H9 (cell line): Measurements from ENCODE around the gene NNT. TPM values are rescaled to one million over a fixed set of nuclear protein-coding genes. Genes with fewer than 3 reads are reported as not detected.
"Not testable (repeated sequence)": the region's sequence is repeated elsewhere in the genome, so short reads cannot be mapped to it uniquely, and the experiment has no call there.

ENCODE experiments used
- DNase-seq: peaks from one replicate; pipeline ENCODE4 v3.0.0-alpha.2; 2017
- H2AFZ ChIP-seq: one replicate; pipeline ENCODE4 v1.6.1; 2013; ENCODE audit warnings: mild to moderate bottlenecking, low read length, control low read depth, moderate library complexity
- H2AK5ac ChIP-seq: 2 replicates; pipeline ENCODE4 v1.6.1; 2013; ENCODE audit warnings: low read length, control low read depth, mixed read lengths; ENCODE audit not compliant: insufficient read length
- H2BK120ac ChIP-seq: one replicate; pipeline ENCODE4 v1.6.1; 2013; ENCODE audit warnings: low read depth, mild to moderate bottlenecking, low read length, control low read depth, inconsistent platforms; ENCODE audit not compliant: poor library complexity, severe bottlenecking
- H2BK12ac ChIP-seq: 2 replicates; pipeline ENCODE4 v1.6.1; 2013; ENCODE audit warnings: low read length, control low read depth, mixed read lengths, low read depth; ENCODE audit not compliant: insufficient read length
- H2BK15ac ChIP-seq: 2 replicates; pipeline ENCODE4 v1.6.1; 2013; ENCODE audit warnings: low read depth, low read length, control low read depth
- H2BK20ac ChIP-seq: one replicate; pipeline ENCODE4 v1.6.1; 2013; ENCODE audit warnings: low read depth, mild to moderate bottlenecking, low read length, control low read depth, inconsistent platforms; ENCODE audit not compliant: poor library complexity, severe bottlenecking
- H2BK5ac ChIP-seq: 2 replicates; pipeline ENCODE4 v1.6.1; 2013; ENCODE audit warnings: low read length, control low read depth, mixed read lengths; ENCODE audit not compliant: insufficient read length
- H3K14ac ChIP-seq: 2 replicates; pipeline ENCODE4 v1.6.1; 2013; ENCODE audit warnings: low read length, control low read depth; ENCODE audit not compliant: insufficient read depth
- H3K18ac ChIP-seq: 2 replicates; pipeline ENCODE4 v1.6.1; 2013; ENCODE audit warnings: low read depth, mild to moderate bottlenecking, mixed read lengths, low read length, control low read depth; ENCODE audit not compliant: insufficient read length
- H3K23ac ChIP-seq: 2 replicates; pipeline ENCODE4 v1.6.1; 2013; ENCODE audit warnings: low read length, control low read depth, mixed read lengths, low read depth; ENCODE audit not compliant: insufficient read length
- H3K23me2 ChIP-seq: 2 replicates; pipeline ENCODE4 v1.6.1; 2013; ENCODE audit warnings: low read depth, mild to moderate bottlenecking, mixed read lengths, low read length, control low read depth; ENCODE audit not compliant: insufficient read length, poor library complexity, severe bottlenecking
- H3K27ac ChIP-seq: 2 replicates; pipeline ENCODE4 v1.5.1; 2013; ENCODE audit warnings: low read length, control low read depth, mixed read lengths, low read depth; ENCODE audit not compliant: insufficient read length
- H3K27me3 ChIP-seq: 2 replicates; pipeline ENCODE4 v1.6.1; 2013; ENCODE audit warnings: low read length, control low read depth, inconsistent platforms; ENCODE audit not compliant: insufficient read depth
- H3K4ac ChIP-seq: 2 replicates; pipeline ENCODE4 v1.6.1; 2013; ENCODE audit warnings: low read depth, mild to moderate bottlenecking, control low read depth, inconsistent platforms, low read length, moderate library complexity
- H3K4me1 ChIP-seq: 2 replicates; pipeline ENCODE4 v1.6.1; 2013; ENCODE audit warnings: low read length, control low read depth, inconsistent platforms; ENCODE audit not compliant: insufficient read depth
- H3K4me2 ChIP-seq: 2 replicates; pipeline ENCODE4 v1.6.1; 2013; ENCODE audit warnings: low read length, control low read depth, mixed read lengths; ENCODE audit not compliant: insufficient read length, insufficient read depth
- H3K56ac ChIP-seq: 2 replicates; pipeline ENCODE4 v1.6.1; 2013; ENCODE audit warnings: low read depth, mild to moderate bottlenecking, mixed read lengths, low read length, control low read depth; ENCODE audit not compliant: insufficient read length
- H3K79me1 ChIP-seq: 2 replicates; pipeline ENCODE4 v1.6.1; 2013; ENCODE audit warnings: low read depth, mild to moderate bottlenecking, moderate library complexity, low read length, control low read depth, inconsistent platforms; ENCODE audit not compliant: insufficient read depth, poor library complexity, severe bottlenecking
- H3K79me2 ChIP-seq: 2 replicates; pipeline ENCODE4 v1.6.1; 2013; ENCODE audit warnings: low read length, control low read depth, inconsistent platforms; ENCODE audit not compliant: insufficient read depth
- H3K9ac ChIP-seq: 2 replicates; pipeline ENCODE4 v1.6.1; 2013; ENCODE audit warnings: low read length, control low read depth, mixed read lengths; ENCODE audit not compliant: insufficient read length; ENCODE audit errors: extremely low read depth
- H3K9me3 ChIP-seq: one replicate; pipeline ENCODE4 v1.6.1; 2013; ENCODE audit warnings: low read depth, low read length, inconsistent platforms; ENCODE audit not compliant: control insufficient read depth
- H3T11ph ChIP-seq: one replicate; pipeline ENCODE4 v1.6.1; 2013; ENCODE audit warnings: mild to moderate bottlenecking, low read length, control low read depth, inconsistent platforms
- H4K20me1 ChIP-seq: one replicate; pipeline ENCODE4 v1.6.1; 2013; ENCODE audit not compliant: control insufficient read depth, insufficient read length, insufficient read depth
- H4K5ac ChIP-seq: 2 replicates; pipeline ENCODE4 v1.6.1; 2013; ENCODE audit warnings: low read depth, mild to moderate bottlenecking, mixed read lengths, low read length, control low read depth; ENCODE audit not compliant: insufficient read length
- H4K8ac ChIP-seq: replicated peaks from 2 replicates; pipeline ENCODE4 v1.6.1; 2013; ENCODE audit warnings: low read length, control low read depth, mixed read lengths, low read depth; ENCODE audit not compliant: insufficient read length
- H4K91ac ChIP-seq: 2 replicates; pipeline ENCODE4 v1.6.1; 2013; ENCODE audit warnings: low read depth, mild to moderate bottlenecking, moderate library complexity, mixed read lengths, low read length, control low read depth; ENCODE audit not compliant: insufficient read length
- H3K27ac Mint-ChIP-seq, 3 experiments: 2 replicates in 2 of 3; 3 replicates in 1 of 3; pipeline ENCODE4 v1.8.0; 2020 to 2021; ENCODE audit warnings: mixed read lengths in 3 of 3, mild to moderate bottlenecking in 1 of 3, moderate library complexity in 1 of 3
- H3K27me3 Mint-ChIP-seq: 2 replicates; pipeline ENCODE4 v1.8.0; 2021; ENCODE audit warnings: low read depth, mild to moderate bottlenecking, moderate library complexity, mixed read lengths
- H3K36me3 Mint-ChIP-seq, 3 experiments: 2 replicates in 2 of 3; 3 replicates in 1 of 3; pipeline ENCODE4 v1.8.0; 2020 to 2021; ENCODE audit warnings: low read depth in 3 of 3, mixed read lengths in 3 of 3; ENCODE audit not compliant: insufficient read depth in 1 of 3
- H3K4me1 Mint-ChIP-seq, 2 experiments: 2 replicates each; pipeline ENCODE4 v1.8.0; 2020; ENCODE audit warnings: mixed read lengths in 2 of 2
- H3K4me3 Mint-ChIP-seq, 2 experiments: 2 replicates in 1 of 2; 3 replicates in 1 of 2; pipeline ENCODE4 v1.8.0; 2020 to 2021; ENCODE audit warnings: mild to moderate bottlenecking in 2 of 2, mixed read lengths in 2 of 2, moderate library complexity in 1 of 2
- H3K9me3 Mint-ChIP-seq, 2 experiments: 2 replicates in 1 of 2; 3 replicates in 1 of 2; pipeline ENCODE4 v1.8.0; 2020; ENCODE audit warnings: mild to moderate bottlenecking in 2 of 2, mixed read lengths in 2 of 2, moderate library complexity in 1 of 2
- CTCF ChIP-seq: fragments of 200-600 bp; sonication (generic); conservative IDR thresholded peaks from 3 replicates; pipeline ENCODE4 v1.8.0; 2021; ENCODE audit warnings: antibody characterized with exemption, mild to moderate bottlenecking
- WGBS: extraction: QIAGEN DNeasy Blood & Tissue Kit; methylation state at CpG from one replicate; pipeline ENCODE4 v1.1.7; 2013; ENCODE audit warnings: missing lambda C conversion rate, low lambda C conversion rate, mixed read lengths; ENCODE audit not compliant: insufficient read length; ENCODE audit errors: extremely low coverage; 5-methylcytosine and 5-hydroxymethylcytosine counted together
- total RNA-seq: library from RNA; stranded (reverse); gene quantifications from 2 replicates; pipeline ENCODE4 v1.2.1, GENCODE V29; 2021

Gene NNT
- total RNA-seq, 1 experiment from 2014 or later = 27.6 TPM

DNA sequence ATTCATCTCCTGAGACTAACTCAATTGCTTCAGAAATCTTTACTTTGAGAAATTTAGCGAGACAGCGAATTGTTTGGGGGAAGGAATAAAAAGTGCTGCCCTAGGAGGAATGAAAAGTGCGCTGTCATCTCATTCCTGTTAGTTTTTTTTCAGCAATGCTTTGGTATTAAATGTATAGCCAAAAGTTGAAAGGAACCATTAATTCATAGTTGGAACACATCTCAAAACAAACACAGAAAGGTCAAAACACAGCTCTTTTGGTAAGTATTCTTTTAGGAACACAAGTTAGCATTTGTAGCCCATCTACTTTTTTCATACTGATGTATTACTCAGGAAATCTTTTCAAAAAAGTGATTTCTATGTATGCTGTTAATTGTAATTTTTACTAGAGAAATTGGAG, 109.1 kb downstream of the NNT start:
- H2BK12ac ChIP-seq = no peak overlapping the region
- H3K79me1 ChIP-seq = no peaks in the 10 kb centered on the region
- H2AK5ac ChIP-seq = no peak overlapping the region
- H3T11ph ChIP-seq = no peak overlapping the region
- H4K91ac ChIP-seq = no peak overlapping the region
- H3K18ac ChIP-seq = no peak overlapping the region
- H3K4me2 ChIP-seq = no peak overlapping the region
- H3K14ac ChIP-seq = no peak overlapping the region
- Mint-ChIP-seq H3K27ac (no peak overlapping the region), H3K4me3 (no peak overlapping the region), H3K9me3 (no peaks in the 10 kb centered on the region; a peak in 1 of 5 replicates), H3K4me1 (peaks cover 0 to 4% of the 10 kb centered on the region in 2 experiments; a peak in 1 of 4 replicates), H3K27me3 (no peaks in the 10 kb centered on the region; the same call in 1 of the 2 replicates), H3K36me3 (peaks cover 0 to 3% (median 0%) of the 10 kb centered on the region in 3 experiments; a peak in 1 of 7 replicates)
- H3K23ac ChIP-seq = no peak overlapping the region
- H4K20me1 ChIP-seq = no peaks in the 10 kb centered on the region
- H2AFZ ChIP-seq = no peak overlapping the region
- no peaks in the 10 kb centered on the region for H3K23me2 ChIP-seq
- no CpG with 5 or more reads among the region's 3 CpGs for WGBS
- no peaks in the 10 kb centered on the region for H3K79me2 ChIP-seq
- no peaks in the 10 kb centered on the region for H3K4me1 ChIP-seq
- no peaks in the 10 kb centered on the region for H3K27me3 ChIP-seq
- H3K4ac ChIP-seq = no peak overlapping the region
- no peak overlapping the region for H2BK120ac ChIP-seq
- TF ChIP-seq CTCF = no peak
- H2BK20ac ChIP-seq = no peak overlapping the region
- DNase-seq = no peak
- no peaks in the 10 kb centered on the region for H3K9me3 ChIP-seq
- no peak overlapping the region for H3K56ac ChIP-seq
- no peak overlapping the region for H2BK15ac ChIP-seq
- H4K8ac ChIP-seq = no peak overlapping the region
- H3K27ac ChIP-seq = no peak overlapping the region
- H3K9ac ChIP-seq = no peak overlapping the region
- no peak overlapping the region for H4K5ac ChIP-seq
- no peak overlapping the region for H2BK5ac ChIP-seq

DNA sequence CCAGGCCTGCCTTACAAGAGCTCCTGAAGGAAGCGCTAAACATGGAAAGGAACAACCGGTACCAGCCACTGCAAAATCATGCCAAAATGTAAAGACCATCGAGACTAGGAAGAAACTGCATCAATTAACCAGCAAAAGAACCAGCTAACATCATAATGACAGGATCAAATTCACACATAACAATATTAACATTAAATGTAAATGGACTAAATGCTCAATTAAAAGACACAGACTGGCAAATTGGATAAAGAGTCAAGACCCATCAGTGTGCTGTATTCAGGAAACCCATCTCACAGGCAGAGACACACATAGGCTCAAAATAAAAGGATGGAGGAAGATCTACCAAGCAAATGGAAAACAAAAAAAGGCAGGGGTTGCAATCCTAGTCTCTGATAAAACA, 116.8 kb downstream of the NNT start:
- H4K91ac ChIP-seq, DNase-seq, H2BK20ac ChIP-seq, H3K4ac ChIP-seq, H3K4me3 Mint-ChIP-seq, H2AFZ ChIP-seq, H3K18ac ChIP-seq, H3K4me2 ChIP-seq, H3K27ac ChIP-seq, H3K14ac ChIP-seq, H3K27me3 ChIP-seq, H4K8ac ChIP-seq, H2BK12ac ChIP-seq, H3K4me1 Mint-ChIP-seq, H3K9me3 ChIP-seq, H2BK15ac ChIP-seq, H4K20me1 ChIP-seq, H3K56ac ChIP-seq, H3K9ac ChIP-seq, H3T11ph ChIP-seq, H2BK5ac ChIP-seq, H4K5ac ChIP-seq, H3K23me2 ChIP-seq, H3K79me1 ChIP-seq, H3K27ac Mint-ChIP-seq, H3K23ac ChIP-seq, H3K27me3 Mint-ChIP-seq, H2AK5ac ChIP-seq, H2BK120ac ChIP-seq, H3K79me2 ChIP-seq, H3K4me1 ChIP-seq: not testable (repeated sequence)
- no CpG with 5 or more reads among the region's 3 CpGs for WGBS
- H3K9me3 Mint-ChIP-seq = peaks cover 5 to 14% of the 10 kb centered on the region in 2 experiments; a peak in 3 of 5 replicates
- peaks cover 3 to 12% (median 6%) of the 10 kb centered on the region in 3 experiments; a peak in 6 of 7 replicates for H3K36me3 Mint-ChIP-seq
